SK-N-SH (cell line): ENCODE measurements around the gene GLS2.

Experiments
- CTCF ChIP-seq: fragments of 200-600 bp; sonication (generic); IDR thresholded peaks from 2 replicates; pipeline ENCODE4 v1.6.1; 2017; ENCODE audit warnings: antibody characterized with exemption, mild to moderate bottlenecking, moderate library complexity
- EZH2phosphoT487 ChIP-seq: fragments of 200-600 bp; sonication (generic); IDR thresholded peaks from 2 replicates; pipeline ENCODE4 v1.6.1; 2017; ENCODE audit warnings: low read depth, mixed run types, mild to moderate bottlenecking, antibody characterized with exemption, moderate library complexity, borderline replicate concordance
- MAX ChIP-seq: IDR thresholded peaks from 2 replicates; pipeline ENCODE4 v1.4.0; 2012; ENCODE audit warnings: low read depth
- NRF1 ChIP-seq: IDR thresholded peaks from 2 replicates; pipeline ENCODE4 v1.6.1; 2012; ENCODE audit warnings: low read depth, mild to moderate bottlenecking, low read length
- YY1 ChIP-seq: IDR thresholded peaks from 2 replicates; pipeline ENCODE4 v1.4.0; 2012; ENCODE audit warnings: low read depth, mild to moderate bottlenecking

- TF ChIP-seq CTCF (no peak), MAX (peak; percentile 99), NRF1 (peak; percentile 39; the same call in 1 of the 2 replicates), EZH2phosphoT487 (no peak), YY1 (no peak)
These were observed at the start of gene GLS2 for GRCh38 chr12:56488041-56488955.
